Measurements from ENCODE around the gene STN1. TPM values are rescaled to one million over a fixed set of nuclear protein-coding genes. Genes with fewer than 3 reads are reported as not detected.
A peak's percentile ranks its signal among the peaks of the same experiment; 100 is the strongest.

The STN1 gene
- total and polyA plus RNA-seq, 2 experiments from 2014 or later: 43.5 to 44.7 TPM

DNA sequence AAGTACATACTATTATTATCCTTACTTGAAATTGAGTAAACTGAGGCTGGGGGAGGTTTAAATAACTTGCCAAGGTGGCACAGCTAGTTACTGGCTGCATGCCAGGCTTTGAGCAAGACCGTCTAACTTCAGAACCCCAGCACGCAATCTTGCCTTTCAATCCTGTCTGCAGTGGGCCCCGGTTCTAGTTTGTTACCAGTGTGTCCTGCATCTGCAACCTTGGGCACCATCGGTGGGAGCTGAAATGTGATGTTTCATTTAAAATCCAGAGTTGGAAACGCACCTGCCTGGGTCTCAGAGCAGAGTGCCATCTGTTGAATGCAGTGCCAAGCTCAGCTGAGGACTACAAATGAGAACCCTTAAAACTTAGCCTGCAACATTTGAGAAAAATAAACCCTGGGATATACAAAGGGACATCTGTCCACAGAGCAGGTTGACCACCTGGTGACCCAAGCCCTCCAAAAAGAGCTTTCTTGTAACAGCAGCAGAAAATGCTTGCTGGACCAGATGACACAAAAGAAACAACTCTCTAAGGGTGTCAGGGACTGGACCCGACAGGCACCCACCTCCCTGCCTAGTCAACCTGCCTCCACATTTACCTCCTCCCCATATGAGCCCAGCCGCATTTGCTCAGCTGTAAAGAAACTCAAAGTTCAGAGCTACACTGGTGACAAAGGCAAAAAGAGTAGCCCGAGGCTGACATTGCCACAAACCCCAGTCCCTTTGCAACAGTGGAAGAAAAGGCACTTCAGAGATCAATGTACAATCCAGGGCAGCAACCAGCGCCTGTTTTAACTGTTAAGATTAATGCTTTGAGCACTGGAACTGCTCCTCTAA, 64.3 kb downstream of the STN1 start:
- TF ChIP-seq CTCF (IDR thresholded peaks at IDR 0.05; ENCODE audit: low read depth, low read length): no peak
- no peak for DNase-seq (ENCODE audit: low read depth in 1 of 2, low spot score in 1 of 2)
- Histone ChIP-seq H3K9me3 (ENCODE audit: low read depth) (no peaks in the 10 kb centered on the region), H3K27ac (peak overlapping the region; percentile 88), H3K4me3 (peak overlapping the region; percentile 87), H3K36me3 (no peaks in the 10 kb centered on the region), H3K4me1 (ENCODE audit: low read depth) (peaks cover 43% of the 10 kb centered on the region), H3K27me3 (no peaks in the 10 kb centered on the region)

- no peak for TF ChIP-seq CTCF (IDR thresholded peaks at IDR 0.05; ENCODE audit: low read depth, low read length)
- Histone ChIP-seq H3K4me3 (peak overlapping the region; percentile 87), H3K4me1 (ENCODE audit: low read depth) (peaks cover 48% of the 10 kb centered on the region), H3K9me3 (ENCODE audit: low read depth) (no peaks in the 10 kb centered on the region), H3K36me3 (no peaks in the 10 kb centered on the region), H3K27ac (peak overlapping the region; percentile 88), H3K27me3 (no peaks in the 10 kb centered on the region)
- peak in 1 of 2 donors; percentile 74 for DNase-seq (ENCODE audit: low read depth in 1 of 2, low spot score in 1 of 2)
These were observed 65.1 kb downstream of the STN1 start for GRCh38 chr10:103852856-103853255.

DNA sequence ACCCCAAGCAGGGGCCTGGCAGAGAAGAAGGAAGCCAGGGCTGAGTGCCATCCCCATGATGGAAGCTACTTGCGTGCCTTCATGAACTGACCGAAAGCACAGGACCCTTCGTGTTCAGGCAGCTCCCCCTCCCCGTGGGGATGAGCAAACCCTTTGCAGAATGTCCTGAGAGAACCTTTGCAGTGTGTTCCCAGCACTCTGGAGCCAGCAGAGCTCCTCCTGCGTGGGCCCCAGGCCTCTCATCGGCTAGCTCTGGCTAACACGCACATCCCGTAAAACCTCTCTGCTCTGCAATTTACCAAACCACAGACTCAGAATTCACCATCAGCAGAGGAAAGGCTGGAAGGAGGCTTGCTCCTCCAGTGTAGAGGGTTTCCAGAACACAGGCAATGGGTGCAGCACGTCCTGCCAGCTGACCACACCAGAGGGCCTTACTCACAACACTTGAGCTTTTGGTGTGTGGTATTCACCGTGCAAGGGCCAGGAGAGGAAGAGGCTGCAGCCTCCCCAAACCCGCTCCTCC, 65.7 kb downstream of the STN1 start:
- Histone ChIP-seq H3K27me3 (no peaks in the 10 kb centered on the region), H3K4me3 (peak overlapping the region; percentile 87), H3K9me3 (ENCODE audit: low read depth) (no peaks in the 10 kb centered on the region), H3K36me3 (no peaks in the 10 kb centered on the region), H3K27ac (no peak overlapping the region), H3K4me1 (ENCODE audit: low read depth) (peaks cover 48% of the 10 kb centered on the region)
- DNase-seq (ENCODE audit: low read depth in 1 of 2, low spot score in 1 of 2): peak in 1 of 2 donors; percentile 65
- TF ChIP-seq CTCF (IDR thresholded peaks at IDR 0.05; ENCODE audit: low read depth, low read length): no peak

DNA sequence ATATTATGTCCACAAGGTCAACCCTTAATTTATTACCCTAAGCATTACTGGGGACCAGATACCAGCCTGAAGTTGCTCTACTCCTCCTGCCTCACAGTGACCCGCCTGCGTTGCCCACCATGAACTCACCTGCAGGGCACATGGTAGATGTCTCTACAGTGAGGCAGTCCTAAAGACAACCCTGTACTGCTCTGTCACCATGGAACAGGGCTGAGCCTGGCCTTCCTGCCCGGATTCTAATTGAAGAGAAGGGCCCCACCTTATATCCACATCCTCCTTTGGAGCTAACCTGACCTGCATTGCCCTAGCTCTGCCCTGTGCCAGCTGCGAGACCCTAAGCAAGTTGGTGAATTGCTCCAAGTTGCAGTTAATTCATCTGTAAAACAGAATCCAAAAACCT, 66.7 kb downstream of the STN1 start:
- no peaks in the 10 kb centered on the region for H3K9me3 ChIP-seq (ENCODE audit: low read depth)
- H3K27ac ChIP-seq: no peak overlapping the region
- TF ChIP-seq CTCF (IDR thresholded peaks at IDR 0.05; ENCODE audit: low read depth, low read length): no peak
- no peak for DNase-seq (ENCODE audit: low read depth in 1 of 2, low spot score in 1 of 2)
- no peaks in the 10 kb centered on the region for H3K36me3 ChIP-seq
- peaks cover 51% of the 10 kb centered on the region for H3K4me1 ChIP-seq (ENCODE audit: low read depth)
- no peak overlapping the region for H3K4me3 ChIP-seq
- H3K27me3 ChIP-seq: no peaks in the 10 kb centered on the region

DNA sequence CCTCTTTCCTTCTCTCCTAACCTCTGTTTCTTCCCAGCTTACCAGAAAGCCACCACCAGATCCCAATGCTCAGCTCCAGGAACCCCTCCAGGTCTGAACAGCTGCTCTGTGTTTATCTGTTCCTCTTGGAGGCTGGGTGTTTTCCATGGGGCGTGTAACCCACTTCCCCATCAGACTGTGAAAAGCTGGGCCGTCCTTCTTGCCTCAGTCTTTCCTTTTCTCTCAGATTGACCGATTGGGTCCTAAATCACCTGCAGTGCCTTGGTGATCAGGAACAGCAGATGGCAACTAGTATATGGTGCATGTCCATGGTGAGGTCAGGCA, 67.5 kb downstream of the STN1 start:
- DNase-seq (ENCODE audit: low read depth in 1 of 2, low spot score in 1 of 2): no peak
- no peak overlapping the region for H3K27ac ChIP-seq
- no peaks in the 10 kb centered on the region for H3K9me3 ChIP-seq (ENCODE audit: low read depth)
- no peak overlapping the region for H3K4me3 ChIP-seq
- no peaks in the 10 kb centered on the region for H3K36me3 ChIP-seq
- no peaks in the 10 kb centered on the region for H3K27me3 ChIP-seq
- no peak for TF ChIP-seq CTCF (IDR thresholded peaks at IDR 0.05; ENCODE audit: low read depth, low read length)
- peaks cover 54% of the 10 kb centered on the region for H3K4me1 ChIP-seq (ENCODE audit: low read depth)
